ENCODE results near the gene MTUS2.
"Not testable (repeated sequence)": the region's sequence is repeated elsewhere in the genome, so short reads cannot be mapped to it uniquely, and the experiment has no call there.

The MTUS2 gene

GRCh38 chr13:29318741-29319140 lies 498.6 kb downstream of the MTUS2 start:
- Mint-ChIP-seq H3K27me3 (peaks cover 11% of the 10 kb centered on the region), H3K36me3 (no peaks in the 10 kb centered on the region), H3K27ac (no peak overlapping the region), H3K9me3 (peaks cover 5% of the 10 kb centered on the region), H3K4me3 (no peak overlapping the region), H3K4me1 (no peaks in the 10 kb centered on the region)
- ATAC-seq = no peak

GRCh38 chr13:29319451-29319850 lies 499.3 kb downstream of the MTUS2 start:
- ATAC-seq = no peak
- no peaks in the 10 kb centered on the region for H3K4me1 Mint-ChIP-seq
- peaks cover 11% of the 10 kb centered on the region for H3K27me3 Mint-ChIP-seq
- H3K36me3 Mint-ChIP-seq = no peaks in the 10 kb centered on the region
- H3K9me3 Mint-ChIP-seq = peaks cover 5% of the 10 kb centered on the region
- H3K4me3 Mint-ChIP-seq = no peak overlapping the region
- no peak overlapping the region for H3K27ac Mint-ChIP-seq

GRCh38 chr13:29323954-29324353 lies 503.8 kb downstream of the MTUS2 start:
- ATAC-seq = no peak

GRCh38 chr13:29324601-29325000 lies 504.5 kb downstream of the MTUS2 start:
- Mint-ChIP-seq H3K36me3 (no peaks in the 10 kb centered on the region), H3K4me3 (no peak overlapping the region), H3K27me3 (peaks cover 11% of the 10 kb centered on the region), H3K4me1 (no peaks in the 10 kb centered on the region), H3K9me3 (peaks cover 5% of the 10 kb centered on the region), H3K27ac (no peak overlapping the region)
- no peak for ATAC-seq

More at GRCh38 chr13:29323954-29324353, 503.8 kb downstream of the MTUS2 start:
- H3K4me1 Mint-ChIP-seq = no peaks in the 10 kb centered on the region
- peaks cover 11% of the 10 kb centered on the region for H3K27me3 Mint-ChIP-seq
- no peaks in the 10 kb centered on the region for H3K36me3 Mint-ChIP-seq
- H3K9me3 Mint-ChIP-seq = peaks cover 5% of the 10 kb centered on the region
- H3K27ac Mint-ChIP-seq = no peak overlapping the region
- no peak overlapping the region for H3K4me3 Mint-ChIP-seq

GRCh38 chr13:29328501-29328900 lies 508.4 kb downstream of the MTUS2 start:
- H3K4me3 Mint-ChIP-seq = no peak overlapping the region

GRCh38 chr13:29336356-29336755 lies 516.2 kb downstream of the MTUS2 start:
- Mint-ChIP-seq H3K9me3 (peaks cover 9% of the 10 kb centered on the region), H3K4me1 (no peaks in the 10 kb centered on the region), H3K27me3 (peaks cover 9% of the 10 kb centered on the region), H3K27ac (no peak overlapping the region), H3K36me3 (no peaks in the 10 kb centered on the region), H3K4me3 (no peak overlapping the region)
- no peak for ATAC-seq

More at GRCh38 chr13:29328501-29328900, 508.4 kb downstream of the MTUS2 start:
- peaks cover 5% of the 10 kb centered on the region for H3K27me3 Mint-ChIP-seq
- H3K9me3 Mint-ChIP-seq = peaks cover 4% of the 10 kb centered on the region
- no peak overlapping the region for H3K27ac Mint-ChIP-seq
- no peaks in the 10 kb centered on the region for H3K4me1 Mint-ChIP-seq
- no peak for ATAC-seq
- H3K36me3 Mint-ChIP-seq = no peaks in the 10 kb centered on the region

GRCh38 chr13:29339386-29340272 lies 519.5 kb downstream of the MTUS2 start:
- Mint-ChIP-seq H3K27me3 (peaks cover 11% of the 10 kb centered on the region), H3K9me3 (peaks cover 12% of the 10 kb centered on the region), H3K4me3 (no peak overlapping the region), H3K36me3 (no peaks in the 10 kb centered on the region), H3K27ac (no peak overlapping the region), H3K4me1 (no peaks in the 10 kb centered on the region)
- no peak for ATAC-seq

GRCh38 chr13:29345860-29346582 lies 525.9 kb downstream of the MTUS2 start:
- ATAC-seq = peak; percentile 34
- peaks cover 16% of the 10 kb centered on the region for H3K4me1 Mint-ChIP-seq
- peaks cover 57% of the 10 kb centered on the region for H3K27me3 Mint-ChIP-seq
- H3K9me3 Mint-ChIP-seq, H3K36me3 Mint-ChIP-seq, H3K27ac Mint-ChIP-seq, H3K4me3 Mint-ChIP-seq: not testable (repeated sequence)

- H3K9me3 Mint-ChIP-seq = no peaks in the 10 kb centered on the region
- no peaks in the 10 kb centered on the region for H3K4me1 Mint-ChIP-seq
- peaks cover 62% of the 10 kb centered on the region for H3K27me3 Mint-ChIP-seq
- no peak overlapping the region for H3K27ac Mint-ChIP-seq
- H3K36me3 Mint-ChIP-seq = no peaks in the 10 kb centered on the region
- no peak overlapping the region for H3K4me3 Mint-ChIP-seq
- ATAC-seq = no peak
These were observed 534.9 kb downstream of the MTUS2 start for GRCh38 chr13:29355029-29355428.

GRCh38 chr13:29359181-29359580 lies 539.0 kb downstream of the MTUS2 start:
- no peak for ATAC-seq
- no peaks in the 10 kb centered on the region for H3K36me3 Mint-ChIP-seq
- H3K4me1 Mint-ChIP-seq = no peaks in the 10 kb centered on the region
- no peak overlapping the region for H3K4me3 Mint-ChIP-seq
- no peak overlapping the region for H3K27ac Mint-ChIP-seq
- H3K9me3 Mint-ChIP-seq = no peaks in the 10 kb centered on the region
- H3K27me3 Mint-ChIP-seq = peaks cover 33% of the 10 kb centered on the region

- H3K27ac Mint-ChIP-seq = no peak overlapping the region
- no peaks in the 10 kb centered on the region for H3K36me3 Mint-ChIP-seq
- no peak for ATAC-seq
- H3K4me3 Mint-ChIP-seq = no peak overlapping the region
- H3K4me1 Mint-ChIP-seq = no peaks in the 10 kb centered on the region
- H3K9me3 Mint-ChIP-seq = no peaks in the 10 kb centered on the region
- H3K27me3 Mint-ChIP-seq = peaks cover 20% of the 10 kb centered on the region
These were observed 541.6 kb downstream of the MTUS2 start for GRCh38 chr13:29361716-29362115.

GRCh38 chr13:29362849-29363604 lies 542.9 kb downstream of the MTUS2 start:
- Mint-ChIP-seq H3K9me3 (no peaks in the 10 kb centered on the region), H3K4me3 (no peak overlapping the region), H3K27ac (no peak overlapping the region), H3K4me1 (no peaks in the 10 kb centered on the region), H3K36me3 (no peaks in the 10 kb centered on the region), H3K27me3 (peaks cover 17% of the 10 kb centered on the region)
- peak; percentile 78 for ATAC-seq

GRCh38 chr13:29369060-29369743 lies 549.1 kb downstream of the MTUS2 start:
- Mint-ChIP-seq H3K4me3 (no peak overlapping the region), H3K36me3 (no peaks in the 10 kb centered on the region), H3K27ac (no peak overlapping the region), H3K4me1 (peaks cover 13% of the 10 kb centered on the region), H3K9me3 (no peaks in the 10 kb centered on the region), H3K27me3 (peaks cover 16% of the 10 kb centered on the region)
- ATAC-seq = peak; percentile 93

GRCh38 chr13:29379281-29379680 lies 559.1 kb downstream of the MTUS2 start:
- no peak overlapping the region for H3K4me3 Mint-ChIP-seq
- ATAC-seq = no peak
- H3K27me3 Mint-ChIP-seq = peaks cover 56% of the 10 kb centered on the region
- H3K27ac Mint-ChIP-seq = no peak overlapping the region
- no peaks in the 10 kb centered on the region for H3K4me1 Mint-ChIP-seq
- peaks cover 7% of the 10 kb centered on the region for H3K9me3 Mint-ChIP-seq
- H3K36me3 Mint-ChIP-seq = no peaks in the 10 kb centered on the region

GRCh38 chr13:29379865-29380264 lies 559.7 kb downstream of the MTUS2 start:
- no peak for ATAC-seq
- Mint-ChIP-seq H3K4me3 (no peak overlapping the region), H3K27ac (no peak overlapping the region), H3K27me3 (peaks cover 56% of the 10 kb centered on the region), H3K36me3 (no peaks in the 10 kb centered on the region), H3K4me1 (no peaks in the 10 kb centered on the region), H3K9me3 (peaks cover 7% of the 10 kb centered on the region)

Data from stimulated activated memory B cell treated with anti-CD40 and anti-IgM and Interleukin-4, amounts not matched to agents 10 μg/mL and 1 μg/mL and 100 μg/mL, for 72 hours (primary cell).